Memory B cell (primary cell): ENCODE results near the gene TBC1D12.
A peak's percentile ranks its signal among the peaks of the same experiment; 100 is the strongest.
"Not testable (repeated sequence)": the region's sequence is repeated elsewhere in the genome, so short reads cannot be mapped to it uniquely, and the experiment has no call there.

Experiments
- ATAC-seq: fragments of 150-1000 bp; cut with Tn5 transposase; 2 replicates; pipeline ENCODE4 v1.10.0; 2021; ENCODE audit warnings: low read depth, mild to moderate bottlenecking, moderate library complexity
- DNase-seq, 2 donors: peaks; one replicate each; pipeline ENCODE4 v3.0.0; 2022; ENCODE audit warnings: low spot score in 2 of 2
- H3K27ac Mint-ChIP-seq: one replicate; pipeline ENCODE4 v1.8.0; 2022; ENCODE audit warnings: mild to moderate bottlenecking, moderate library complexity, mixed read lengths
- H3K27me3 Mint-ChIP-seq: one replicate; pipeline ENCODE4 v1.8.0; 2022; ENCODE audit warnings: mixed read lengths
- H3K36me3 Mint-ChIP-seq: one replicate; pipeline ENCODE4 v1.8.0; 2022; ENCODE audit warnings: mild to moderate bottlenecking, mixed read lengths
- H3K4me1 Mint-ChIP-seq: one replicate; pipeline ENCODE4 v1.8.0; 2022; ENCODE audit warnings: mixed read lengths
- H3K4me3 Mint-ChIP-seq: one replicate; pipeline ENCODE4 v1.8.0; 2022; ENCODE audit warnings: mild to moderate bottlenecking, moderate library complexity, mixed read lengths
- H3K9me3 Mint-ChIP-seq: one replicate; pipeline ENCODE4 v1.8.0; 2022; ENCODE audit warnings: mixed read lengths

TBC1D12 gene

GRCh38 chr10:94385733-94386132, 16.6 kb upstream of the TBC1D12 start:
- not testable (repeated sequence) for H3K9me3 Mint-ChIP-seq, H3K27ac Mint-ChIP-seq, H3K4me3 Mint-ChIP-seq, H3K27me3 Mint-ChIP-seq, H3K36me3 Mint-ChIP-seq, ATAC-seq, DNase-seq, H3K4me1 Mint-ChIP-seq

GRCh38 chr10:94392117-94392516, 10.2 kb upstream of the TBC1D12 start:
- not testable (repeated sequence) for ATAC-seq, H3K36me3 Mint-ChIP-seq, DNase-seq, H3K27ac Mint-ChIP-seq, H3K27me3 Mint-ChIP-seq, H3K9me3 Mint-ChIP-seq, H3K4me1 Mint-ChIP-seq, H3K4me3 Mint-ChIP-seq

GRCh38 chr10:94397549-94398370, 4.6 kb upstream of the TBC1D12 start:
- ATAC-seq (no peak), DNase-seq (no peak)
- no peak overlapping the region for H3K27ac Mint-ChIP-seq
- no peaks in the 10 kb centered on the region for H3K36me3 Mint-ChIP-seq
- H3K4me3 Mint-ChIP-seq: no peak overlapping the region
- no peaks in the 10 kb centered on the region for H3K27me3 Mint-ChIP-seq
- H3K9me3 Mint-ChIP-seq: no peaks in the 10 kb centered on the region
- H3K4me1 Mint-ChIP-seq: peaks cover 3% of the 10 kb centered on the region

GRCh38 chr10:94398762-94399161, 3.6 kb upstream of the TBC1D12 start:
- H3K27me3 Mint-ChIP-seq: no peaks in the 10 kb centered on the region
- no peak overlapping the region for H3K4me3 Mint-ChIP-seq
- no peak overlapping the region for H3K27ac Mint-ChIP-seq

GRCh38 chr10:94402843-94403379, 570 bp downstream of the TBC1D12 start:
- H3K9me3 Mint-ChIP-seq: no peaks in the 10 kb centered on the region
- no peak overlapping the region for H3K27ac Mint-ChIP-seq
- peaks cover 6% of the 10 kb centered on the region for H3K4me1 Mint-ChIP-seq
- no peaks in the 10 kb centered on the region for H3K27me3 Mint-ChIP-seq
- ATAC-seq (peak; percentile 13), DNase-seq (no peak)
- peak overlapping the region; percentile 91 for H3K4me3 Mint-ChIP-seq
- no peaks in the 10 kb centered on the region for H3K36me3 Mint-ChIP-seq

More at GRCh38 chr10:94398762-94399161, 3.6 kb upstream of the TBC1D12 start:
- H3K9me3 Mint-ChIP-seq: no peaks in the 10 kb centered on the region
- DNase-seq: no peak
- peaks cover 3% of the 10 kb centered on the region for H3K4me1 Mint-ChIP-seq
- no peaks in the 10 kb centered on the region for H3K36me3 Mint-ChIP-seq
- ATAC-seq: no peak

GRCh38 chr10:94403380-94404213, 1.3 kb downstream of the TBC1D12 start:
- peak overlapping the region; percentile 91 for H3K4me3 Mint-ChIP-seq
- peak overlapping the region; percentile 92 for H3K27ac Mint-ChIP-seq
- no peaks in the 10 kb centered on the region for H3K36me3 Mint-ChIP-seq

GRCh38 chr10:94405406-94405805, 3.1 kb downstream of the TBC1D12 start:
- no peaks in the 10 kb centered on the region for H3K36me3 Mint-ChIP-seq
- H3K27me3 Mint-ChIP-seq: no peaks in the 10 kb centered on the region
- DNase-seq (no peak), ATAC-seq (no peak)
- no peak overlapping the region for H3K27ac Mint-ChIP-seq
- peak overlapping the region; percentile 45 for H3K4me3 Mint-ChIP-seq
- H3K4me1 Mint-ChIP-seq: peaks cover 6% of the 10 kb centered on the region
- H3K9me3 Mint-ChIP-seq: no peaks in the 10 kb centered on the region

More at GRCh38 chr10:94403380-94404213, 1.3 kb downstream of the TBC1D12 start:
- peak; percentile 66 to 70 for DNase-seq
- peak; percentile 82 for ATAC-seq
- H3K27me3 Mint-ChIP-seq: no peaks in the 10 kb centered on the region
- H3K9me3 Mint-ChIP-seq: no peaks in the 10 kb centered on the region
- H3K4me1 Mint-ChIP-seq: peaks cover 6% of the 10 kb centered on the region

- no peaks in the 10 kb centered on the region for H3K27me3 Mint-ChIP-seq
- no peak overlapping the region for H3K4me3 Mint-ChIP-seq
- ATAC-seq (no peak), DNase-seq (no peak)
- H3K4me1 Mint-ChIP-seq: peaks cover 6% of the 10 kb centered on the region
- H3K9me3 Mint-ChIP-seq: no peaks in the 10 kb centered on the region
- H3K36me3 Mint-ChIP-seq: no peaks in the 10 kb centered on the region
- H3K27ac Mint-ChIP-seq: no peak overlapping the region
Observed at GRCh38 chr10:94407668-94408067, 5.3 kb downstream of the TBC1D12 start.

GRCh38 chr10:94409021-94409657, 6.8 kb downstream of the TBC1D12 start:
- peaks cover 8% of the 10 kb centered on the region for H3K4me1 Mint-ChIP-seq
- H3K27ac Mint-ChIP-seq: no peak overlapping the region
- H3K9me3 Mint-ChIP-seq: no peaks in the 10 kb centered on the region
- no peaks in the 10 kb centered on the region for H3K27me3 Mint-ChIP-seq
- DNase-seq: no peak
- H3K36me3 Mint-ChIP-seq: no peaks in the 10 kb centered on the region
- no peak for ATAC-seq
- no peak overlapping the region for H3K4me3 Mint-ChIP-seq

- Mint-ChIP-seq H3K4me3 (no peak overlapping the region), H3K27me3 (no peaks in the 10 kb centered on the region), H3K36me3 (no peaks in the 10 kb centered on the region), H3K27ac (no peak overlapping the region), H3K9me3 (no peaks in the 10 kb centered on the region), H3K4me1 (peaks cover 11% of the 10 kb centered on the region)
- ATAC-seq (no peak), DNase-seq (no peak)
Observed at GRCh38 chr10:94411304-94411703, 9.0 kb downstream of the TBC1D12 start.

- Mint-ChIP-seq H3K27me3 (no peaks in the 10 kb centered on the region), H3K9me3 (no peaks in the 10 kb centered on the region), H3K4me3 (no peak overlapping the region), H3K4me1 (peaks cover 16% of the 10 kb centered on the region), H3K36me3 (no peaks in the 10 kb centered on the region), H3K27ac (no peak overlapping the region)
- no peak for ATAC-seq
- no peak for DNase-seq
Observed at GRCh38 chr10:94412449-94412848, 10.1 kb downstream of the TBC1D12 start.

GRCh38 chr10:94413361-94413760, 11.0 kb downstream of the TBC1D12 start:
- H3K4me1 Mint-ChIP-seq: peaks cover 16% of the 10 kb centered on the region
- no peak overlapping the region for H3K27ac Mint-ChIP-seq

GRCh38 chr10:94416896-94417295, 14.6 kb downstream of the TBC1D12 start:
- ATAC-seq (no peak), DNase-seq (no peak)
- Mint-ChIP-seq H3K27ac (no peak overlapping the region), H3K36me3 (no peaks in the 10 kb centered on the region), H3K4me1 (peaks cover 28% of the 10 kb centered on the region), H3K9me3 (no peaks in the 10 kb centered on the region), H3K27me3 (no peaks in the 10 kb centered on the region), H3K4me3 (no peak overlapping the region)

More at GRCh38 chr10:94413361-94413760, 11.0 kb downstream of the TBC1D12 start:
- H3K9me3 Mint-ChIP-seq: no peaks in the 10 kb centered on the region
- no peak for DNase-seq
- no peaks in the 10 kb centered on the region for H3K36me3 Mint-ChIP-seq
- no peaks in the 10 kb centered on the region for H3K27me3 Mint-ChIP-seq
- no peak for ATAC-seq
- H3K4me3 Mint-ChIP-seq: no peak overlapping the region

GRCh38 chr10:94417321-94417720, 15.0 kb downstream of the TBC1D12 start:
- Mint-ChIP-seq H3K36me3 (no peaks in the 10 kb centered on the region), H3K4me1 (peaks cover 28% of the 10 kb centered on the region), H3K27me3 (no peaks in the 10 kb centered on the region), H3K9me3 (no peaks in the 10 kb centered on the region), H3K4me3 (no peak overlapping the region), H3K27ac (no peak overlapping the region)
- DNase-seq (no peak), ATAC-seq (no peak)
